22Rv1 (cell line): ENCODE data around the gene MTCL1.

Experiments
- H3K27ac ChIP-seq: fragments of 450-650 bp; 2 replicates; pipeline ENCODE4 v1.5.1; 2017
- ZFX ChIP-seq: fragments of 450-650 bp; IDR thresholded peaks from 2 replicates; pipeline ENCODE4 v1.6.1; 2017; ENCODE audit warnings: antibody characterized with exemption, borderline replicate concordance
- TF ChIP-seq, protein P1 (sequence below): fragments of 450-650 bp; IDR thresholded peaks from 2 replicates; pipeline ENCODE4 v1.5.1; 2017; ENCODE audit warnings: mild to moderate bottlenecking

The MTCL1 gene

DNA sequence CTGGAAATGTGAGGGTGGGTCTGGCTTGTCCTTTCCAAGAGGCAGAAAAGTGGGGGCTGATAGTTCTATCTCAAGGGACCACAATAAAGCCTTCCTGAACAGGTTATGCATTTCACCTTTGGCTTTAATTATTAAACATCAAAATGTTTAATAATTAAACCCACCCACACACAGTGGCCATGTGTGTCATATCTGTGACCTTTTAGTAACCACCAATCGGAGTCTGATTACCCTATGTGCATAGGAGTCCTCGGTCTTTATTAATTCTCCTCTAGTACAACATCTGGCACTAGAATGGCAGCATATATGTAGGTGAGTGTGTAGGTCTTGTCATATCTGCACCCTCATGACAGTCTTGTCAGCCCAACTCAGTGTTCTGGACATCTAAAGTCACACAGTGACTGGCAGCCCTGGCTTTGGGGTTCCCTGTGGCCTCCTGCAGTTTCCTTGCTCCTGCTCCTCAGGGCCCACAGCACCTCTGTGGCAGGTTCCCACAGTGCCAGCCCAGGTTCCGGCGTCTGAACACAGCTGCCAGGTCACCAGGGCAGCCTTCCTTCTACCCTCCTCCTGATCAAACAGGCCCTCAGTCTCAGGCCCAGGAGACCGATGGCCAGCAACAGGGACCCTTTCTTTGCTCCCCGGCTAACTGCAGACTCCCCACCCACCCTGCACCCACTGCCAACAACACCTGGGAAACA, 100.9 kb downstream of the MTCL1 start:
- H3K27ac ChIP-seq: no peak overlapping the region
- TF ChIP-seq, protein P1, sequence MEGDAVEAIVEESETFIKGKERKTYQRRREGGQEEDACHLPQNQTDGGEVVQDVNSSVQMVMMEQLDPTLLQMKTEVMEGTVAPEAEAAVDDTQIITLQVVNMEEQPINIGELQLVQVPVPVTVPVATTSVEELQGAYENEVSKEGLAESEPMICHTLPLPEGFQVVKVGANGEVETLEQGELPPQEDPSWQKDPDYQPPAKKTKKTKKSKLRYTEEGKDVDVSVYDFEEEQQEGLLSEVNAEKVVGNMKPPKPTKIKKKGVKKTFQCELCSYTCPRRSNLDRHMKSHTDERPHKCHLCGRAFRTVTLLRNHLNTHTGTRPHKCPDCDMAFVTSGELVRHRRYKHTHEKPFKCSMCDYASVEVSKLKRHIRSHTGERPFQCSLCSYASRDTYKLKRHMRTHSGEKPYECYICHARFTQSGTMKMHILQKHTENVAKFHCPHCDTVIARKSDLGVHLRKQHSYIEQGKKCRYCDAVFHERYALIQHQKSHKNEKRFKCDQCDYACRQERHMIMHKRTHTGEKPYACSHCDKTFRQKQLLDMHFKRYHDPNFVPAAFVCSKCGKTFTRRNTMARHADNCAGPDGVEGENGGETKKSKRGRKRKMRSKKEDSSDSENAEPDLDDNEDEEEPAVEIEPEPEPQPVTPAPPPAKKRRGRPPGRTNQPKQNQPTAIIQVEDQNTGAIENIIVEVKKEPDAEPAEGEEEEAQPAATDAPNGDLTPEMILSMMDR: no peak
- TF ChIP-seq ZFX: no peak

GRCh38 chr18:8806798-8807487, 101.6 kb downstream of the MTCL1 start:
- H3K27ac ChIP-seq: no peak overlapping the region
- TF ChIP-seq ZFX: no peak
- TF ChIP-seq, protein P1: no peak

DNA sequence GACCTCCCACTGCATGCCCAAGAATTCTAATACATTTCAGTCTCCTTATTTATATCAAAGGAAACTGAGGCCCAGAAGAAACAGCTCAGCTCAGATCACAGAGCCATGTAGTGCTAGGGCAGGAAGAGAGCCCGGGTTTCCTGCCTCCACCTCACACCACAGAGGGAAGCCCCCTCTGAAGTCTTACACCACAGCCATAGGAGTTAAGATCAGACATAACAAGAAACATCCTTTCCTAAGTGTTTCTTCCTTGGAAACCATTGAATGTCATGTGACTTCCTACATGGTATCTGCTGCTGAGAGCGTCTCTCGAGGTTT, 102.1 kb downstream of the MTCL1 start:
- TF ChIP-seq, protein P1: no peak
- TF ChIP-seq ZFX: no peak
- no peak overlapping the region for H3K27ac ChIP-seq

- H3K27ac ChIP-seq: no peak overlapping the region
- TF ChIP-seq, protein P1: no peak
- TF ChIP-seq ZFX: no peak
Observed at GRCh38 chr18:8808001-8808400, 102.6 kb downstream of the MTCL1 start.

DNA sequence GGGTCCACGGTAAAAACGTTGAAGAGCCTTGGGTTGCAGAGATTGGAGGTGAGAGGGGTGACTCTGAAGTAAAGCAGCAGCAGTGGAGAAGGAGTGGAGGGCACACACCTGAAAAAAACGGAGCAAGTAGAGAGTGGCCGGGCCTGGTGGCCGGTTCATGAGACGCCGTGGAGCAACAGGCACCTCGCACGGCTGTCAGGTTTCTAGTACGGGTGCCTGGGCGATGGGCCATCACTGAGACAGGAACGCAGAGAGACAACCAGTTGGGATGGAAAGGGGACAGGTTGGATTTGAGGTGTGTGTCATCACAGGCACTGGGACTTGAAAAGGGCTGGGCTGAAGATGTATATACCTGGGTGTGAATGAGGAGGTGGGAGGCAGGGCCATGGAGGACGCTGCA, 104.2 kb downstream of the MTCL1 start:
- no peak overlapping the region for H3K27ac ChIP-seq
- TF ChIP-seq ZFX: no peak
- TF ChIP-seq, protein P1: no peak

DNA sequence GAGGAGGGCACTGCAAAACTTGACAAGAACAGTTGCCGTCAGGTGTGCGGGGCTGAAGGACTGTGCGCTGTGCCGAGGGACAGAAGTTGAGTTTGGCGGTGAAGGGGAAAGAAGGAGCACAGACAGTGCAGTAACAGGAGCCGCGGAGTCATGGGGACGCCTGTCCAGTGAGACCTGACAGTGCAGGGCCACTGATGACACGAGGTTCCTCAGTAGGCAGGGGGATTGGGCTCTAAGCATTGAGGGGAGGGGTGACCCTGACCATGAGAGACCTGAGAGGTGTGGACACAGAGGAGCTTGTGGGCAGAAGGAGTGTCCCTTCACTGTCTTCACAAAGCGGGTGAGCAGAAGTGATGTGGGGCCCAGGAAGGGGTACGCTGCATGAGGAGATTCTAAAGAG, 104.8 kb downstream of the MTCL1 start:
- no peak overlapping the region for H3K27ac ChIP-seq
- no peak for TF ChIP-seq ZFX
- TF ChIP-seq, protein P1: no peak

DNA sequence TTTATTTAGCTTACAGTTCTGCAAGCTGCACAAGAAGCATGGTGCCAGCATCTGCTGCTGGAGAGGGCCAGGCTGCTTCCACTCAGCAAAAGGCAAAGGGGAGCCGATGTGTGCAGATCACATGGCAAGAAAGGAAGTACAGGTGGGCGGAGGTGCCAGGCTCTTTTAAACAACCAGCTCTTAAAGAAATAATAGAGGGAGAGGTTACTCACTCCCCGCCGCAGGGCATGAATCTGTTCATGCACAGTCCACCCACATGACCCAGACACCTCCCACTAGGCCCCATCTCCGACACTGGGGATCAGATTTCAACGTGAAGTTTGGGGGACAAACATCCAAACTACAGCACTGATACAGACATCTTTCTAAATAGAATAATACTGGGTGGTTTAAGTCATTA, 105.8 kb downstream of the MTCL1 start:
- no peak for TF ChIP-seq ZFX
- TF ChIP-seq, protein P1: no peak
- no peak overlapping the region for H3K27ac ChIP-seq
